ENCODE data around the gene FHIT.

DNA sequence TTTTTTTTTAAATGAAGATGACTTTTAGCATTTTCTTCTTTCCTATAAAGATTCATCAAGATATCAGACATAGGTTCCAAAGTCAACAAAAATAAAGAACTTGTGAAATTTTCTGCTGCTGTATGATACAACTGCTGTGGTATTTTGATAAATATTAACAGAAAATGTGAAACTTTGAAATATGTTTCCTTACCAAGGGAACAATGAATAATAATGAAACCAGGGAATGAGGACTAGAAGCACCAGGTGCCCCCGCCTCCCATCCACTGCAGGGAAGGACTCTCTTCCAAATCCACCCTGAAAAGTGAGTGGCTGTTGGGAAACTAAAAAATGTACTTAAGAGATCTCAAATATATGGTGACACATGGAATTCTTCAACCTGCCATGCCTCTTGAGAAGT is 198.4 kb downstream of the FHIT start:
- TF ChIP-seq POLR2A (IDR thresholded peaks at IDR 0.05) = no peak
- TF ChIP-seq, protein P1, sequence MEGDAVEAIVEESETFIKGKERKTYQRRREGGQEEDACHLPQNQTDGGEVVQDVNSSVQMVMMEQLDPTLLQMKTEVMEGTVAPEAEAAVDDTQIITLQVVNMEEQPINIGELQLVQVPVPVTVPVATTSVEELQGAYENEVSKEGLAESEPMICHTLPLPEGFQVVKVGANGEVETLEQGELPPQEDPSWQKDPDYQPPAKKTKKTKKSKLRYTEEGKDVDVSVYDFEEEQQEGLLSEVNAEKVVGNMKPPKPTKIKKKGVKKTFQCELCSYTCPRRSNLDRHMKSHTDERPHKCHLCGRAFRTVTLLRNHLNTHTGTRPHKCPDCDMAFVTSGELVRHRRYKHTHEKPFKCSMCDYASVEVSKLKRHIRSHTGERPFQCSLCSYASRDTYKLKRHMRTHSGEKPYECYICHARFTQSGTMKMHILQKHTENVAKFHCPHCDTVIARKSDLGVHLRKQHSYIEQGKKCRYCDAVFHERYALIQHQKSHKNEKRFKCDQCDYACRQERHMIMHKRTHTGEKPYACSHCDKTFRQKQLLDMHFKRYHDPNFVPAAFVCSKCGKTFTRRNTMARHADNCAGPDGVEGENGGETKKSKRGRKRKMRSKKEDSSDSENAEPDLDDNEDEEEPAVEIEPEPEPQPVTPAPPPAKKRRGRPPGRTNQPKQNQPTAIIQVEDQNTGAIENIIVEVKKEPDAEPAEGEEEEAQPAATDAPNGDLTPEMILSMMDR (IDR thresholded peaks at IDR 0.05) = no peak
